ENCODE data around the gene FCGR1A. TPM values are rescaled to one million over a fixed set of nuclear protein-coding genes. Genes with fewer than 3 reads are reported as not detected.
"Not testable (repeated sequence)": the region's sequence is repeated elsewhere in the genome, so short reads cannot be mapped to it uniquely, and the experiment has no call there.

Gene FCGR1A
- total RNA-seq, 1 donor = 26.2 TPM

GRCh38 chr1:149804417-149805080, 22.1 kb downstream of the FCGR1A start:
- H3K9me3 ChIP-seq (ENCODE audit: low read depth, low read length); H3K4me3 ChIP-seq (ENCODE audit: low read length); H3K4me1 ChIP-seq (ENCODE audit: insufficient read depth, low read length); H3K27me3 ChIP-seq (ENCODE audit: insufficient read depth, low read length): not testable (repeated sequence)

GRCh38 chr1:149810697-149811405, 28.4 kb downstream of the FCGR1A start:
- not testable (repeated sequence) for H3K4me1 ChIP-seq (ENCODE audit: insufficient read depth, low read length); H3K27me3 ChIP-seq (ENCODE audit: insufficient read depth, low read length); H3K9me3 ChIP-seq (ENCODE audit: low read depth, low read length)
- peak overlapping the region; percentile 18 for H3K4me3 ChIP-seq (ENCODE audit: low read length)

- peak overlapping the region; percentile 46 for H3K4me3 ChIP-seq (ENCODE audit: low read length)
- H3K9me3 ChIP-seq (ENCODE audit: low read depth, low read length); H3K4me1 ChIP-seq (ENCODE audit: insufficient read depth, low read length); H3K27me3 ChIP-seq (ENCODE audit: insufficient read depth, low read length): not testable (repeated sequence)
Observed at GRCh38 chr1:149811514-149811889, 29.0 kb downstream of the FCGR1A start.

- not testable (repeated sequence) for H3K27me3 ChIP-seq (ENCODE audit: insufficient read depth, low read length); H3K9me3 ChIP-seq (ENCODE audit: low read depth, low read length); H3K4me1 ChIP-seq (ENCODE audit: insufficient read depth, low read length)
- peak overlapping the region; percentile 46 for H3K4me3 ChIP-seq (ENCODE audit: low read length)
Observed at GRCh38 chr1:149811890-149812829, 29.7 kb downstream of the FCGR1A start.

- H3K4me1 ChIP-seq (ENCODE audit: insufficient read depth, low read length); H3K27me3 ChIP-seq (ENCODE audit: insufficient read depth, low read length); H3K9me3 ChIP-seq (ENCODE audit: low read depth, low read length): not testable (repeated sequence)
- H3K4me3 ChIP-seq (ENCODE audit: low read length) = peak overlapping the region; percentile 44
Observed at GRCh38 chr1:149812893-149813801, 30.7 kb downstream of the FCGR1A start.

- not testable (repeated sequence) for H3K27me3 ChIP-seq (ENCODE audit: insufficient read depth, low read length); H3K9me3 ChIP-seq (ENCODE audit: low read depth, low read length); H3K4me3 ChIP-seq (ENCODE audit: low read length); H3K4me1 ChIP-seq (ENCODE audit: insufficient read depth, low read length)
Observed at GRCh38 chr1:149820387-149820786, 37.9 kb downstream of the FCGR1A start.

GRCh38 chr1:149826555-149826954, 44.1 kb downstream of the FCGR1A start:
- H3K27me3 ChIP-seq (ENCODE audit: insufficient read depth, low read length); H3K4me3 ChIP-seq (ENCODE audit: low read length); H3K9me3 ChIP-seq (ENCODE audit: low read depth, low read length); H3K4me1 ChIP-seq (ENCODE audit: insufficient read depth, low read length): not testable (repeated sequence)

GRCh38 chr1:149831764-149832315, 49.3 kb downstream of the FCGR1A start:
- H3K4me3 ChIP-seq (ENCODE audit: low read length); H3K4me1 ChIP-seq (ENCODE audit: insufficient read depth, low read length); H3K9me3 ChIP-seq (ENCODE audit: low read depth, low read length); H3K27me3 ChIP-seq (ENCODE audit: insufficient read depth, low read length): not testable (repeated sequence)

- not testable (repeated sequence) for H3K9me3 ChIP-seq (ENCODE audit: low read depth, low read length); H3K4me3 ChIP-seq (ENCODE audit: low read length); H3K27me3 ChIP-seq (ENCODE audit: insufficient read depth, low read length); H3K4me1 ChIP-seq (ENCODE audit: insufficient read depth, low read length)
Observed at GRCh38 chr1:149832316-149833126, 50.0 kb downstream of the FCGR1A start.

GRCh38 chr1:149833144-149833543, 50.6 kb downstream of the FCGR1A start:
- not testable (repeated sequence) for H3K9me3 ChIP-seq (ENCODE audit: low read depth, low read length); H3K4me1 ChIP-seq (ENCODE audit: insufficient read depth, low read length); H3K27me3 ChIP-seq (ENCODE audit: insufficient read depth, low read length); H3K4me3 ChIP-seq (ENCODE audit: low read length)

- H3K4me1 ChIP-seq (ENCODE audit: insufficient read depth, low read length) = peaks cover 26% of the 10 kb centered on the region
- H3K27me3 ChIP-seq (ENCODE audit: insufficient read depth, low read length); H3K9me3 ChIP-seq (ENCODE audit: low read depth, low read length); H3K4me3 ChIP-seq (ENCODE audit: low read length): not testable (repeated sequence)
Observed at GRCh38 chr1:149841149-149841548, 58.7 kb downstream of the FCGR1A start.

Measured in mononuclear cell (primary cell).